ENCODE results near the gene RHOT2.

RHOT2 gene

DNA sequence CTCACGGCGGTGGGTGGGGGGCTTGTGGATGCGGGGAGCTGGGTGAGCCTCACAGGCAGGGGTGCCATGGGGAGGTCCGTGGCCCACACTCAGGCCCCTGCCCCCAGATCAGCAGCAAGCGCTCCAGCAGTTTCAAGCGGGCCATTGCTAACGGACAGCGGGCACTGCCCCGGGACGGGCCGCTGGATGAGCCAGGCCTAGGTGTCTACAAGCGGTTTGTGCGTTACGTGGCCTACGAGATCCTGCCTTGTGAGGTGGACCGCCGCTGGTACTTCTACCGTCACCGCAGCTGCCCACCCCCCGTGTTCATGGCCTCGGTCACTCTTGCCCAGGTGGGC lies 8.6 kb downstream of the RHOT2 start:
- peaks cover 3% of the 10 kb centered on the region; the same call in 1 of the 2 replicates for H3K36me3 ChIP-seq (ENCODE audit: insufficient read depth)
- H3K27ac ChIP-seq = no peak overlapping the region
- no peak overlapping the region for H3K4me2 ChIP-seq
- no peak overlapping the region for H2AFZ ChIP-seq (ENCODE audit: low read depth)
- no peaks in the 10 kb centered on the region for H4K20me1 ChIP-seq (ENCODE audit: insufficient read depth)
- TF ChIP-seq, protein P1, sequence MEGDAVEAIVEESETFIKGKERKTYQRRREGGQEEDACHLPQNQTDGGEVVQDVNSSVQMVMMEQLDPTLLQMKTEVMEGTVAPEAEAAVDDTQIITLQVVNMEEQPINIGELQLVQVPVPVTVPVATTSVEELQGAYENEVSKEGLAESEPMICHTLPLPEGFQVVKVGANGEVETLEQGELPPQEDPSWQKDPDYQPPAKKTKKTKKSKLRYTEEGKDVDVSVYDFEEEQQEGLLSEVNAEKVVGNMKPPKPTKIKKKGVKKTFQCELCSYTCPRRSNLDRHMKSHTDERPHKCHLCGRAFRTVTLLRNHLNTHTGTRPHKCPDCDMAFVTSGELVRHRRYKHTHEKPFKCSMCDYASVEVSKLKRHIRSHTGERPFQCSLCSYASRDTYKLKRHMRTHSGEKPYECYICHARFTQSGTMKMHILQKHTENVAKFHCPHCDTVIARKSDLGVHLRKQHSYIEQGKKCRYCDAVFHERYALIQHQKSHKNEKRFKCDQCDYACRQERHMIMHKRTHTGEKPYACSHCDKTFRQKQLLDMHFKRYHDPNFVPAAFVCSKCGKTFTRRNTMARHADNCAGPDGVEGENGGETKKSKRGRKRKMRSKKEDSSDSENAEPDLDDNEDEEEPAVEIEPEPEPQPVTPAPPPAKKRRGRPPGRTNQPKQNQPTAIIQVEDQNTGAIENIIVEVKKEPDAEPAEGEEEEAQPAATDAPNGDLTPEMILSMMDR (conservative IDR thresholded peaks at IDR 0.05; ENCODE audit: low read depth, low read length) = no peak
- no peaks in the 10 kb centered on the region for H3K27me3 ChIP-seq (ENCODE audit: insufficient read depth, low read depth)
- peaks cover 11% of the 10 kb centered on the region for H3K79me2 ChIP-seq (ENCODE audit: insufficient read depth, low read depth)
- no peaks in the 10 kb centered on the region for H3K4me1 ChIP-seq (ENCODE audit: low read depth, poor library complexity, severe bottlenecking)
- no peak overlapping the region for H3K9ac ChIP-seq
- no peak overlapping the region for H3K4me3 ChIP-seq (IDR thresholded peaks at IDR 0.05; ENCODE audit: insufficient read depth, low read depth, low read length)

DNA sequence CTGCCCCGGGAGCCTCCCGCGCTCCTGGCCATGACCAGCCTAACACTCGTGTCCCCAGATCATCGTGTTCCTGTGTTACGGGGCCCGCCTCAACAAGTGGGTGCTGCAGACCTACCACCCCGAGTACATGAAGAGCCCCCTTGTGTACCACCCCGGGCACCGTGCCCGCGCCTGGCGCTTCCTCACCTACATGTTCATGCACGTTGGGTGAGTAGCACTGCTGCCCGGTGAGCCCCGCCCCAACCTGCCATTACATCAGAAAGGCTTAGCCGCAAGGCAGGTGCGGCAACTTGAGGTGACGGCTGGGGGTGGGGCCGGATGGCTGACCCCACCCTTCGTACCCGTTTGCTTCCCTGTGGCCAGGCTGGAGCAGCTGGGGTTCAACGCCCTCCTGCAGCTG lies 9.0 kb downstream of the RHOT2 start:
- Histone ChIP-seq H3K27me3 (ENCODE audit: insufficient read depth, low read depth) (no peaks in the 10 kb centered on the region), H3K4me3 (IDR thresholded peaks at IDR 0.05; ENCODE audit: insufficient read depth, low read depth, low read length) (no peak overlapping the region), H4K20me1 (ENCODE audit: insufficient read depth) (no peaks in the 10 kb centered on the region), H2AFZ (ENCODE audit: low read depth) (no peak overlapping the region), H3K27ac (no peak overlapping the region), H3K4me2 (no peak overlapping the region), H3K79me2 (ENCODE audit: insufficient read depth, low read depth) (peaks cover 14% of the 10 kb centered on the region), H3K4me1 (ENCODE audit: low read depth, poor library complexity, severe bottlenecking) (no peaks in the 10 kb centered on the region), H3K9ac (no peak overlapping the region), H3K36me3 (ENCODE audit: insufficient read depth) (peaks cover 3% of the 10 kb centered on the region; the same call in 1 of the 2 replicates)
- TF ChIP-seq, protein P1 (conservative IDR thresholded peaks at IDR 0.05; ENCODE audit: low read depth, low read length) = no peak

DNA sequence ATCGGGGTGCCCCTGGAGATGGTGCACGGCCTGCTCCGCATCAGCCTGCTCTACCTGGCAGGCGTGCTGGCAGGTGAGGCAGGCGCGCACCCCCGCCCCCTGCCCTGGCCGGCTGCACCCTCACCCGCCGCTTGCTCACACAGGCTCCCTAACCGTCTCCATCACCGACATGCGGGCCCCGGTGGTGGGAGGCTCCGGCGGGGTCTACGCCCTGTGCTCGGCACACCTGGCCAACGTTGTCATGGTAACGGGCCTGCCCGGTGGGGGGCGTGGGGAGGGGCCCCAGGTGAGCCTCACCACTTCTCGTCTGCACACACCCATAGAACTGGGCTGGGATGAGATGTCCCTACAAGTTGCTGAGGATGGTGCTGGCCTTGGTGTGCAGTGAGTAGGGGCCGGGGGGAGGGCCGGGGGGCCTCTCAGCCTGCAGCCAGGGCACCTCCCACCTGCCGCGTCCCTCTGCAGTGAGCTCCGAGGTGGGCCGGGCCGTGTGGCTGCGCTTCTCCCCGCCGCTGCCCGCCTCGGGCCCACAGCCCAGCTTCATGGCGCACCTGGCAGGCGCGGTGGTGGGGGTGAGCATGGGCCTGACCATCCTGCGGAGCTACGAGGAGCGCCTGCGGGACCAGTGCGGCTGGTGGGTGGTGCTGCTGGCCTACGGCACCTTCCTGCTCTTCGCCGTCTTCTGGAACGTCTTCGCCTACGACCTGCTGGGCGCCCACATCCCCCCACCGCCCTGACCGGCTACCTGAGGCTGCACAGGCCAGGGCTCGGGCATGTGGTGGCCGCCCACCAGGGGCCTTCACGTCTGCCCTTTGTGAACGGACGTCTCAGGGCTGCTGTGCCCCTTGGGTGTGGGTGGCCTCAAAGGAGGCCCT lies 9.6 kb downstream of the RHOT2 start:
- TF ChIP-seq, protein P1 (conservative IDR thresholded peaks at IDR 0.05; ENCODE audit: low read depth, low read length) = no peak
- Histone ChIP-seq H3K9ac (no peak overlapping the region), H3K36me3 (ENCODE audit: insufficient read depth) (peaks cover 3% of the 10 kb centered on the region; the same call in 1 of the 2 replicates), H2AFZ (ENCODE audit: low read depth) (no peak overlapping the region), H3K79me2 (ENCODE audit: insufficient read depth, low read depth) (peaks cover 18% of the 10 kb centered on the region), H3K4me1 (ENCODE audit: low read depth, poor library complexity, severe bottlenecking) (no peaks in the 10 kb centered on the region), H3K4me3 (IDR thresholded peaks at IDR 0.05; ENCODE audit: insufficient read depth, low read depth, low read length) (no peak overlapping the region), H4K20me1 (ENCODE audit: insufficient read depth) (no peaks in the 10 kb centered on the region), H3K27ac (no peak overlapping the region), H3K27me3 (ENCODE audit: insufficient read depth, low read depth) (no peaks in the 10 kb centered on the region), H3K4me2 (no peak overlapping the region)

DNA sequence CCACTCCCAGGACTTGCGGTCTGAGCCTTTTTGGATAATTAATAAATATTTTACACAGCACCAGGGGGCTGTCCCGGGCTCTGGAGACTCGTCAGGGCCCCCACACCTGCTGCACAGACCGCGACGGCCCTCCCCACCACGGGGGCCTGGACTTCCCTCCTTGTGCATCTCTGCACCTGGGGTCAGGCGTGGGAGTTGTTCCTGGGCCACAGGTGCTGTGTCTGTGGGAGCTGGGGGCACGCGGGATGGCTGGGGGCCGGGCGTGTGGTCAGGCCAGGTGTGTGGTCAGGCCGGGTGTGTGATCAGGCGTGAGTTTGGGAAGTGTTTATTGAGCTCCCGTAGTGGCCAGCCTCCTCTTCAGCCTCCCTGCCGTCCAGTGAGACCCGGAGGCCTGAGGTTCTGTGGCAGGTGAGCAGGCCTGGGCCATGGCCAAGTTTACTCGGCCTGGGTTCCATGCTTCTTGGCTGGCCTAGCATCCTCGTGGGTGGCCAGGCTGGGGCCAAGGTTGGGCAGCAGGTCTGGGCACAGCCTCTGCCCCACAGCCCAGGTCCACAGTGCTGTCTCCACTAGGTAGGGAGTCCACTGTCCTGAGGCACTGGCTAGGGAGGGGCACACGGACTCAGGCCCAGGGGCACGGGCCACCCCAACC lies 10.4 kb downstream of the RHOT2 start:
- Histone ChIP-seq H3K4me3 (IDR thresholded peaks at IDR 0.05; ENCODE audit: insufficient read depth, low read depth, low read length) (no peak overlapping the region), H2AFZ (ENCODE audit: low read depth) (no peak overlapping the region), H3K4me2 (no peak overlapping the region), H4K20me1 (ENCODE audit: insufficient read depth) (no peaks in the 10 kb centered on the region), H3K36me3 (ENCODE audit: insufficient read depth) (no peaks in the 10 kb centered on the region; the same call in 1 of the 2 replicates), H3K27me3 (ENCODE audit: insufficient read depth, low read depth) (no peaks in the 10 kb centered on the region), H3K27ac (no peak overlapping the region), H3K79me2 (ENCODE audit: insufficient read depth, low read depth) (peaks cover 18% of the 10 kb centered on the region), H3K9ac (no peak overlapping the region), H3K4me1 (ENCODE audit: low read depth, poor library complexity, severe bottlenecking) (no peaks in the 10 kb centered on the region)
- TF ChIP-seq, protein P1 (conservative IDR thresholded peaks at IDR 0.05; ENCODE audit: low read depth, low read length) = no peak

Data from KMS-11 (cell line).